ENCODE data around the gene FERMT2.
A peak's percentile ranks its signal among the peaks of the same experiment; 100 is the strongest.

Gene FERMT2, protein sequence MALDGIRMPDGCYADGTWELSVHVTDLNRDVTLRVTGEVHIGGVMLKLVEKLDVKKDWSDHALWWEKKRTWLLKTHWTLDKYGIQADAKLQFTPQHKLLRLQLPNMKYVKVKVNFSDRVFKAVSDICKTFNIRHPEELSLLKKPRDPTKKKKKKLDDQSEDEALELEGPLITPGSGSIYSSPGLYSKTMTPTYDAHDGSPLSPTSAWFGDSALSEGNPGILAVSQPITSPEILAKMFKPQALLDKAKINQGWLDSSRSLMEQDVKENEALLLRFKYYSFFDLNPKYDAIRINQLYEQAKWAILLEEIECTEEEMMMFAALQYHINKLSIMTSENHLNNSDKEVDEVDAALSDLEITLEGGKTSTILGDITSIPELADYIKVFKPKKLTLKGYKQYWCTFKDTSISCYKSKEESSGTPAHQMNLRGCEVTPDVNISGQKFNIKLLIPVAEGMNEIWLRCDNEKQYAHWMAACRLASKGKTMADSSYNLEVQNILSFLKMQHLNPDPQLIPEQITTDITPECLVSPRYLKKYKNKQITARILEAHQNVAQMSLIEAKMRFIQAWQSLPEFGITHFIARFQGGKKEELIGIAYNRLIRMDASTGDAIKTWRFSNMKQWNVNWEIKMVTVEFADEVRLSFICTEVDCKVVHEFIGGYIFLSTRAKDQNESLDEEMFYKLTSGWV

DNA sequence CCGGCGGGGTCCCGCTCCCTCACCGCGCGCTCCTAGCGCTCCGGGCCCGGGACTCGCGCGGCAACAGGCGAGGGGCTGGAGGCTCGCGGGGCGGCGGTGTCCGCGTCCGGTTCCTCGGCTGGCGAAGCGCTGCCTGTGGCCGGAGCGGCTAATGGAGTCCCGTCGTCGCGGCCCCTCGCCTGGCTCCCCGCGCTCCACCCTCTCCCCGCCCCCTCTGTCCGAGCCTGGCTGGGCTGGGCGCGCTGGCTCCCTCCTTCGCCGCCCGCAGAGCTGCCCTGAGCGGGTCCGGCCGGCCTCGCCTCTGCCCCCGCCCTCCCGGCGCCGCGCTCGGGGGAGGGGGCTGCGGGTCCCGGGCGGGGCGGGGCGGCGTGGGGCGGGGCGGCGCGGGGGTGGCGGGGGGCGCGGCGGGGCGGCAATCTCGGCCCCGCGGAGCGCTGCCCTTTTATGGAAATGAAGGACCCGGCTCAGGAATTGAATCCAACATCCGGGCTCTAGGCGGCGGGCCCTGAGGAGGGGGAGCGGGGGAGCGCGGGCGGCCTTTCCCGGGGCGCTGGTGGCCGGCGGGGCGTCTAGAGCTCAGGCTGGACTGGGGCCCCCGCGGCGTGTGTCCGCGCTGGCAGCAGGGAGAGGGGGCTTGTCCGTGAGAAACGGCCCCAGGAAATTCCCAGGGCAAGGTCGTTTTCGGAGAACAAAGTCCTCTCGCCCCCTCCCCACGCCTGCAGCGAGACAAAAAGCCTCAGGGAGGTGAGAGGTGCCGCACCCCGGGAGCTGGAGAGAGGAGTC, at the start of gene FERMT2:
FERMT2 (minus strand) TSS at position 153 of the 783 bp plus-strand sequence. CDS start 482 bp downstream, outside the sequence.
- no peak for DNase-seq

DNA sequence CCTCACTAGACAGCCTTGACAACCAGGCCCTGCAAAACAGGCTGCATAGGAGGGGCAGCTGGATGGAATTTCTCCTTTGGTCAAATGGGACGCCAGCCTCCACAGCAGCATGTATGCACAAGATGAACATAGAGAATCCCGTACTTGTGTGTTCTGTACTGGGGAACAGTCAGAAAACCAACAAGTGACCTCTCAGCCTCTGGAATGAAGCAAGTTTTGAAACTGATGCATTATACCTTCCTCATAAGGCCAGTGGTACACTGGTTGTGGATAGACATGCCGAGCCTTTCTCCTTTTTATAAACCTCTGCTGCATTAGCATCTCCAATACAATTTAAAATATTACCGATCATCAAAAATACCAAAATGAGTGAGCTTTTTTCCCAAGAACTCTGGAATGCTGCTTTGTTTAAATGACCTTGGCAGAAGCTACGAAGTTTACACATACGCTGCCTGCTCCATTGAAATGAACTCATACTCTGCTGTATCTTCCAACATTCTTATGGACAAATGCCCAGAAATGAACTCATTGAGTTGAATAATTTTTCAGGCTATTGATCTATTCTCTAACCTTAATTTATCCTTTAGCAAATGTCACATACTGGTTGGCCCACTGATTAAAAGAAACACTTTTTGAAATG, 47.6 kb upstream of the FERMT2 start:
- no peak for DNase-seq

DNA sequence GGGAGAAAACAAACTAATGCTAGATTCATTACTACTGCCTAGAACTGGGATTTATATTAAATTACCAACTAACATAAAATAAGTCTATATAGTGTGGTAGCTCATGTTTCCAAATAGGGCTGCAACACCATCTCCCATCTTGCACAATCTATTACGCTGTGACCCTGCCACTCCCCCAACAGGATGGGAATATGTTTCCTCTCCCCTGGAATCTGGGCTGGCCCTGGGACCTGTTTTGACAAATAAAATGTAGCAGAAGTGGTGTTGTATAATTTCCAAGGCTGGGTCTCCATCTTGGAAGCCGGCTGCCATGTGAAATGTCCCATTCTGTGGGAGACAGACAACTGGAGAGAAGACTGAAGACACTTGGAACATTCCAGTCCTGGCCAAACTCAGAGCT, 45.6 kb upstream of the FERMT2 start:
- no peak for DNase-seq

- DNase-seq: no peak
These were observed 45.1 kb upstream of the FERMT2 start for GRCh38 chr14:52995998-52996397.

DNA sequence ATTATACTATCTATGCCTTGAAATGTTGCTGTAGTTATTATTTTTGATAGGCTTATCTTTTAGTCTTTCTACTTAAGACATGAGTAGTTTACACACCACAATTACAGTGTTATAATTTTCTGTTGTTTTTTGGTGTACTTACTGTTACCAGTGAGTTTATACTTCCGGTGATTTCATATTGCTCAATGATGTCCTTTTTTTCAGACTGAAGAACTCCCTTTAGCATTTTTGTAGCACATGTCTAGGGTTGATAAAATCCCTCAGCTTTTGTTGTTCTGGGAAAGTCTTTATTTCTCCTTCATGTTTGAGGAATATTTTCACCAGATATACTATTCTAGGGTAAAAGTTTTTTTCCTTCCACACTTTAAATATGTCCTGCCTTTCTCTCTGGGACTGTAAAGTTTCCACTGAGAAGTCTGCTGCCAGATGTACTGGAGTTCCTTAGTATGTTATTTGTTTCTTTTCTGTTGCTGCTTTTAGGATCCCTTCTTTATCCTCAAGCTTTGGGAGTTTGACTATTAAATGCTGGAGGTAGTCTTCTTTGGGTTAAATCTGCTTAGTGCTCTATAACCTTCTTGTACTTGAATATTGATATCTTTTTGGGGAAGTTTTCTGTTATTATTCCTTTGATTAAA, 41.5 kb upstream of the FERMT2 start:
- no peak for DNase-seq

DNA sequence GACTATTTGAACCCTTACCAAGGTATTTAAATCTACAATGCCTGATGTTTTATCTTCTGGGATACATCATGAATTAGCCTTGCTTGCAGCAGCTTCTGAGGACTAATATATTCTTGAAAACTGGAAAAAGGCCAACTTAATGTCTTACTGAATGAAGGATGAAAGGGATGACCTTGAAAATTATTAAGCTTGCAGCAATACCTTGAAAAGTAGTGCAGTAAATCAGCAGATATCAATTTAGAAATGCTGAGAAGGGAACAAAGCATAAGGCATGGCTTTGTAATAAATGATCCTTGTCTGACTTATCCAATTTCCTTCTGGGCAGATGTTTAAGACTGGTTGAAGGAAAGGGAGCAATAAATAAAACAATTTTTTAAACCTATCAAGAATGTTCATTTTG, 37.3 kb upstream of the FERMT2 start:
- no peak for DNase-seq

DNA sequence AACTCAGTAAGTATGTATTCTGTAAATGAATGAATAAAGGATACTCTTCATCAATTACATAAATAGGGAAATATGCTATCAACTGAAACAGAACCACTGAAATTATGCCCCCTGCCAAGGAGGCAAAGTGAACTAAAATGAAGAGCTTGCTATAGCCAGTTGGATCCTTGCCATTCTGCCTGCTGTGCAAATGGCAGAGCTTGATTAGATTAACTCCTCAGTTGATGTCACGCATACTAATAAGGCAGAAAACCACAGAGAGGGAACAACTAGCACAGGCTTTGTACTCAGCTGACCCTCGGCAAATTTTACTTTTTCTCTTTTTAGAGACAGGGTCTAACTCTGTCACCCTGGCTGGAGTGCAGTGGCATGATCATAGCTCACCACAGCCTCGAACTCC, 36.7 kb upstream of the FERMT2 start:
- no peak for DNase-seq

DNA sequence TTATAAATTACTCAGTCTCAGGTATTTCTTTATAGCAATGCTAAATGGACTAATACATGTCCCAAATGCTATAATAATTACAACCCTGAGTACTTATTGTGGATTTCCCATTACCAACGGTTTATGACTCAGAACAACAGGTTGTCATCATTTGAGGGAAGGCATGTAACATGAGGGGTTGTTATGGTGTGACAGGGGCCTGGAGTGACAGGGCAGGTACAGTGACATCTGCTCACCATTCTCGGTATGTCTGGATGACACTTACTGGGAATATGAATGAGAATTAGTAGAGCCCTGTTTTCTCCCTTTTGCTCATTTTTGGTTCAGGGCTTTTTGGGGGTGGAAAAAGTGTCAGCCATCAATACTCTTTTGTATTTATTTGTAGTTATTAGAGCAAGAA, 36.2 kb upstream of the FERMT2 start:
- no peak for DNase-seq

DNA sequence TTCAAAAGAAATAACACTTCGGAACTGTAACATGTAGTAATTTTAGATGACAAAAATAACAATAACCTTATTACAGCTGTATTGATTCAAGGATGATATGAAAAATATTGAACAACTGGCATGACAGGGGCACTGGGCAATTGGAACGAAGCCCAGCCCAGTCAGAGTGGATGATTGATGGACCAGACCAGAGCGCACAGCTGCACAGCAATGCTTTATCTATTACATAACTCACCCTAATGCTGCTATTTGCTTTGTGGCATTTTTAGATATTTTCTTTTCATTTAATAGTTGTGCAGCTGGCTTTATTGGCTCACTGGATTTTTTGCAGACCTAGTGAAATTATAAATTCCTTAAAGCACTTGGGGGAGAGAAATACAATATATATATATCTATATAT, 26.9 kb upstream of the FERMT2 start:
- no peak for DNase-seq

DNA sequence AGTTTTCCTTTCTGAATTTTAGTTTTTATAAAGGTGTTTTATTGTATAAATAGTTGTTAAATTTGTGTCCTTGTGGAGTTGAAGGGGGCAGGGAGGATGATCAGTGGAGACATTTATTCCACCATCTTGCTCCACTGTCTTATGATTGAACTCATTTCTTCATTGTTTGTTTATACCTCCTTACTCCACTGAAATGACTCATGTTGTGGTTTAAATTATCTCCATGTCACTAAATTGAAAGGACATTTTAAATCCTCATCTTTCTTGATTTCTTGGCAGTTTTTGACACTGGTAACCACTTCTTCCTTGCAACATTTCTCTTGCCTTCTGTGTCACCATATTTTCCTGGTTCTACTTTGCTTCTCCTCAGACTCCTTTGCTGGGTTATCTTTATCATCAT, 23.6 kb upstream of the FERMT2 start:
- no peak for DNase-seq

GRCh38 chr14:52961060-52961639, 10.3 kb upstream of the FERMT2 start:
- peak; percentile 53 for DNase-seq

GRCh38 chr14:52960627-52961026, 9.8 kb upstream of the FERMT2 start:
- no peak for DNase-seq

- no peak for DNase-seq
These were observed 3.7 kb upstream of the FERMT2 start for GRCh38 chr14:52954346-52955214.

- DNase-seq: no peak
These were observed 1.1 kb upstream of the FERMT2 start for GRCh38 chr14:52951681-52952554.

DNA sequence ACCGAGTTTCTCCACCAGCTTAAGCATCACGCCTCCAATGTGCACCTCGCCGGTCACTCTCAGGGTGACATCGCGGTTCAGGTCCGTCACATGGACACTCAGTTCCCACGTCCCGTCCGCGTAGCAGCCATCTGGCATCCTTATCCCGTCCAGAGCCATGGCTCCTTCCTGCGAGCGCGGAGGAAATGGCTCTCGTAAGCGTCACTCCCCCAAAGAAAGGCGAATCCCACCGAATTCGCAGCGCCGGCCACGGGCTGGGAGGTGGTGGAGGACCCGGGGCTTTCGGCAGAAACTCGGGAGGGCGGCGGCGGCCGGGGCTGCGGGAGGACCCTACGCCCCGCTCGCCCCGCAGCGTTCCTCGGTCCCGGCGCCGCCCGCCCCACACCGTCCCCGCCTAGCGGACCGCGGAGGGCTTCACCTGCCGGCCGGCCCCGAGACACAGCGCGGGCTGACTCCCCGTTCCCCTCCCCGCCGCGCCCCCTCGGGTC, 396 bp downstream of the FERMT2 start:
- peak; percentile 5 for DNase-seq

DNA sequence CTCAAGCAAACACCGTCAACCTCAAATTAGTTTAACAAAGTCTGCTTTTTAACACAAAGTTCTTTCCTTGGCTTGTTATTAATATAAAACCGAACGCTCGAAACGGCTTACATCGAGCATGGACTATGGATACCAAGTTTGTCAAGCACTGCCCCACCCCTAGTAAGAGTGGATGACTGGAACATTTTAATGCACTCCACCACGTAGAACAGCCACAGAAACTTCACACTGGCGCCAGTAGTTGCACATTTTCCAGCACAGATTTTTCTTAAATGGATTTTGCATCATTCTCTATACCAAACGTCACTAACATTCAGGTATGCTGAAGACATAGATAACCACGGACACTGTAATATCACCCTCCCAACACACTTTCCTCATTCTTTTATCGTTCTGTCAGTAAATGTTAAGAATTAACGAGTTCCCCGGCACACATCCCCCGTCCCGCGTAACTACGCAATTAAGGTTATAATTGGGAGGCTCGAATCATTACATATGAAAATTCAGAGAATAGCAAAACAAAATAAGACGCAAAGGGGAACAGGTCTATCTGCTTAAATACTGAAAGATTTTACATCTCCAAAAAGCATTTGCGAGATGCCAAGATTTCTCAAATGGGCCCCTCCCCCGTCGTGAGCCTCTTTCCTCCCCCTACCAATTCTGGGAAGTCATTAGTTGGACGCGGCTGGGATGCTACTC, 990 bp downstream of the FERMT2 start:
- DNase-seq: no peak

- no peak for DNase-seq
These were observed 1.6 kb downstream of the FERMT2 start for GRCh38 chr14:52949249-52949648.

GRCh38 chr14:52948836-52949235, 2.0 kb downstream of the FERMT2 start:
- no peak for DNase-seq

GRCh38 chr14:52948039-52948438, 2.8 kb downstream of the FERMT2 start:
- no peak for DNase-seq

Data from activated gamma-delta T cell treated with Interleukin-2 at 50 U/mL for 16 hours (primary cell).